Activated CD4-positive, alpha-beta T cell treated with anti-CD3 and anti-CD28 coated beads, Interleukin-2, amount 50 U/mL, for 1 hour (primary cell): Measurements from ENCODE around the gene ADGRF5.

Experiments used
- DNase-seq: peaks from one replicate; pipeline ENCODE4 v3.0.0-alpha.2; 2020

The ADGRF5 gene

GRCh38 chr6:46921731-46922130 is at the start of gene ADGRF5:
Gene ADGRF5, minus strand, starts transcription at chr6:46921938. Its CDS starts 15,176 bp downstream, at chr6:46906762.
- no peak for DNase-seq

GRCh38 chr6:46969206-46969605 is 47.5 kb upstream of the ADGRF5 start:
- DNase-seq = no peak

GRCh38 chr6:46967826-46968349 is 46.1 kb upstream of the ADGRF5 start:
- DNase-seq = no peak

GRCh38 chr6:46964716-46965519 is 43.2 kb upstream of the ADGRF5 start:
- DNase-seq = no peak

GRCh38 chr6:46963626-46964025 is 41.9 kb upstream of the ADGRF5 start:
- DNase-seq = no peak

- DNase-seq = no peak
Observed at GRCh38 chr6:46963039-46963438, 41.3 kb upstream of the ADGRF5 start.

- DNase-seq = no peak
Observed at GRCh38 chr6:46961711-46962110, 40.0 kb upstream of the ADGRF5 start.

GRCh38 chr6:46961232-46961631 is 39.5 kb upstream of the ADGRF5 start:
- DNase-seq = no peak

GRCh38 chr6:46959419-46959818 is 37.7 kb upstream of the ADGRF5 start:
- no peak for DNase-seq

GRCh38 chr6:46956409-46956808 is 34.7 kb upstream of the ADGRF5 start:
- DNase-seq = no peak

- DNase-seq = no peak
Observed at GRCh38 chr6:46954837-46955451, 33.2 kb upstream of the ADGRF5 start.

- DNase-seq = no peak
Observed at GRCh38 chr6:46953921-46954320, 32.2 kb upstream of the ADGRF5 start.

GRCh38 chr6:46949632-46950280 is 28.0 kb upstream of the ADGRF5 start:
- no peak for DNase-seq

- no peak for DNase-seq
Observed at GRCh38 chr6:46948699-46949098, 27.0 kb upstream of the ADGRF5 start.

- DNase-seq = no peak
Observed at GRCh38 chr6:46947497-46947896, 25.8 kb upstream of the ADGRF5 start.

- DNase-seq = no peak
Observed at GRCh38 chr6:46940433-46941226, 18.9 kb upstream of the ADGRF5 start.

GRCh38 chr6:46937642-46938041 is 15.9 kb upstream of the ADGRF5 start:
- no peak for DNase-seq

- no peak for DNase-seq
Observed at GRCh38 chr6:46935687-46936086, 13.9 kb upstream of the ADGRF5 start.

- DNase-seq = no peak
Observed at GRCh38 chr6:46933751-46934150, 12.0 kb upstream of the ADGRF5 start.

GRCh38 chr6:46932526-46933319 is 11.0 kb upstream of the ADGRF5 start:
- DNase-seq = no peak

GRCh38 chr6:46931416-46931815 is 9.7 kb upstream of the ADGRF5 start:
- DNase-seq = no peak

GRCh38 chr6:46930331-46930730 is 8.6 kb upstream of the ADGRF5 start:
- DNase-seq = no peak
